Stimulated activated CD4-positive, alpha-beta T cell treated with anti-CD3 and anti-CD28 coated beads, Interleukin-2, amount 100 ng/mL, for 48 hours (primary cell): Measurements from ENCODE around the gene EPHA6.
A peak's percentile ranks its signal among the peaks of the same experiment; 100 is the strongest.

Experiments used
- DNase-seq, 2 donors: peaks; one replicate each; pipeline ENCODE4 v3.0.0-alpha.2; 2020

EPHA6 gene

GRCh38 chr3:97720417-97720816 is 906.0 kb downstream of the EPHA6 start:
- DNase-seq = no peak

- DNase-seq = no peak
These were observed 907.1 kb downstream of the EPHA6 start for GRCh38 chr3:97721446-97721845.

GRCh38 chr3:97736928-97737327 is 922.5 kb downstream of the EPHA6 start:
- no peak for DNase-seq

GRCh38 chr3:97738761-97739160 is 924.4 kb downstream of the EPHA6 start:
- no peak for DNase-seq

GRCh38 chr3:97742036-97742435 is 927.6 kb downstream of the EPHA6 start:
- no peak for DNase-seq

- no peak for DNase-seq
These were observed 929.9 kb downstream of the EPHA6 start for GRCh38 chr3:97744289-97744688.

GRCh38 chr3:97763586-97764406 is 949.4 kb downstream of the EPHA6 start:
- no peak for DNase-seq

GRCh38 chr3:97764407-97765238 is 950.2 kb downstream of the EPHA6 start, which contains the start of gene ARL6:
Gene ARL6 (plus strand): TSS chr3:97764758. CDS start chr3:97768108, 3,350 bp downstream.
- peak; percentile 61 to 62 for DNase-seq

GRCh38 chr3:97765336-97765735 is 950.9 kb downstream of the EPHA6 start:
- DNase-seq = no peak

GRCh38 chr3:97772926-97773325 is 958.5 kb downstream of the EPHA6 start:
- no peak for DNase-seq

GRCh38 chr3:97778152-97778551 is 963.8 kb downstream of the EPHA6 start:
- no peak for DNase-seq

- no peak for DNase-seq
These were observed 979.1 kb downstream of the EPHA6 start for GRCh38 chr3:97793420-97794019.

- DNase-seq = no peak
These were observed 981.6 kb downstream of the EPHA6 start for GRCh38 chr3:97795951-97796350.
